HG03558 (cell line): ENCODE results near the gene ARID3B.
"Not testable (repeated sequence)": the region's sequence is repeated elsewhere in the genome, so short reads cannot be mapped to it uniquely, and the experiment has no call there.

Experiments used
- ATAC-seq: cut with Tn5 transposase; IDR thresholded peaks from one replicate; pipeline ENCODE4 v1.9.1; 2021; ENCODE audit warnings: moderate number of reproducible peaks; ENCODE audit not compliant: unreplicated experiment; ENCODE audit errors: extremely low read depth

ARID3B gene

GRCh38 chr15:74618841-74619596 lies 78.0 kb downstream of the ARID3B start:
- ATAC-seq, result no peak

GRCh38 chr15:74619916-74620635 lies 79.1 kb downstream of the ARID3B start:
- ATAC-seq, result no peak

- ATAC-seq, result no peak
These were observed 79.9 kb downstream of the ARID3B start for GRCh38 chr15:74620636-74621545.

- no peak for ATAC-seq
These were observed 80.5 kb downstream of the ARID3B start for GRCh38 chr15:74621546-74621920.

GRCh38 chr15:74621936-74622335 lies 80.9 kb downstream of the ARID3B start:
- no peak for ATAC-seq

- ATAC-seq, result no peak
These were observed 81.7 kb downstream of the ARID3B start for GRCh38 chr15:74622758-74623157.

GRCh38 chr15:74624020-74624602 lies 83.1 kb downstream of the ARID3B start:
- ATAC-seq, result no peak

- ATAC-seq, result no peak
These were observed 84.7 kb downstream of the ARID3B start for GRCh38 chr15:74625693-74626092.

GRCh38 chr15:74626336-74626735 lies 85.3 kb downstream of the ARID3B start:
- ATAC-seq, result no peak

- no peak for ATAC-seq
These were observed 86.0 kb downstream of the ARID3B start for GRCh38 chr15:74626752-74627692.

- no peak for ATAC-seq
These were observed 86.7 kb downstream of the ARID3B start for GRCh38 chr15:74627766-74628165.

- no peak for ATAC-seq
These were observed 87.2 kb downstream of the ARID3B start for GRCh38 chr15:74628199-74628598.

- no peak for ATAC-seq
These were observed 87.9 kb downstream of the ARID3B start for GRCh38 chr15:74628949-74629348.

- not testable (repeated sequence) for ATAC-seq
These were observed 88.7 kb downstream of the ARID3B start for GRCh38 chr15:74629696-74630095.

GRCh38 chr15:74630284-74631086 lies 89.5 kb downstream of the ARID3B start:
- ATAC-seq, result no peak

- ATAC-seq, result no peak
These were observed 90.0 kb downstream of the ARID3B start for GRCh38 chr15:74631087-74631385.

GRCh38 chr15:74631408-74631807 lies 90.4 kb downstream of the ARID3B start:
- ATAC-seq, result no peak

- no peak for ATAC-seq
These were observed 91.0 kb downstream of the ARID3B start for GRCh38 chr15:74631935-74632560.
